Ascending aorta (tissue), 2 donors: Measurements from ENCODE around the gene HOXC12. TPM values are rescaled to one million over a fixed set of nuclear protein-coding genes. Genes with fewer than 3 reads are reported as not detected.

Experiments
- DNase-seq, 2 donors: peaks; one replicate each; pipeline ENCODE4 v3.0.0-alpha.2; 2019; ENCODE audit warnings: low spot score in 2 of 2
- H3K27ac ChIP-seq, 2 donors: fragments of 200-600 bp; sonication (generic); one replicate each; pipeline ENCODE4 v1.5.1; 2016 to 2017; ENCODE audit warnings: mild to moderate bottlenecking in 1 of 2
- H3K27me3 ChIP-seq: fragments of 200-600 bp; sonication (generic); one replicate; pipeline ENCODE4 v1.5.1; 2017
- H3K36me3 ChIP-seq, 2 donors: fragments of 200-600 bp; sonication (generic); one replicate each; pipeline ENCODE4 v1.5.1; 2016
- H3K4me1 ChIP-seq, 2 donors: fragments of 200-600 bp; sonication (generic); one replicate each; pipeline ENCODE4 v1.5.1; 2016 to 2017; ENCODE audit warnings: mild to moderate bottlenecking in 1 of 2
- H3K4me3 ChIP-seq, 2 donors: fragments of 200-600 bp; sonication (generic); one replicate each; pipeline ENCODE4 v1.5.1; 2016 to 2017; ENCODE audit warnings: mild to moderate bottlenecking in 1 of 2
- H3K9me3 ChIP-seq, 2 donors: fragments of 200-600 bp; sonication (generic); one replicate each; pipeline ENCODE4 v1.5.1; 2016
- intact Hi-C: fragments of 100-400 bp; cut with DNase I; formaldehyde crosslinking; loops from one replicate; pipeline ENCODE4 v1.15.1; 2023
- total RNA-seq: library from RNA; depleted of rRNA; stranded (reverse); fragments of >200 nt; gene quantifications from one replicate; pipeline ENCODE4 v1.1.0, GENCODE V29; 2016
- TF ChIP-seq, protein P1 (sequence below), 3 experiments: fragments of 200-600 bp in 2 of 3; fragments of 450-650 bp in 1 of 3; sonication (generic) in 2 of 3; IDR thresholded peaks; one replicate each; pipeline ENCODE4 v1.5.1; 2016 to 2019; ENCODE audit warnings: antibody characterized with exemption in 3 of 3, mild to moderate bottlenecking in 1 of 3, moderate library complexity in 1 of 3

HOXC12 gene
- total RNA-seq, 1 donor from 2014 or later: not detected

DNA sequence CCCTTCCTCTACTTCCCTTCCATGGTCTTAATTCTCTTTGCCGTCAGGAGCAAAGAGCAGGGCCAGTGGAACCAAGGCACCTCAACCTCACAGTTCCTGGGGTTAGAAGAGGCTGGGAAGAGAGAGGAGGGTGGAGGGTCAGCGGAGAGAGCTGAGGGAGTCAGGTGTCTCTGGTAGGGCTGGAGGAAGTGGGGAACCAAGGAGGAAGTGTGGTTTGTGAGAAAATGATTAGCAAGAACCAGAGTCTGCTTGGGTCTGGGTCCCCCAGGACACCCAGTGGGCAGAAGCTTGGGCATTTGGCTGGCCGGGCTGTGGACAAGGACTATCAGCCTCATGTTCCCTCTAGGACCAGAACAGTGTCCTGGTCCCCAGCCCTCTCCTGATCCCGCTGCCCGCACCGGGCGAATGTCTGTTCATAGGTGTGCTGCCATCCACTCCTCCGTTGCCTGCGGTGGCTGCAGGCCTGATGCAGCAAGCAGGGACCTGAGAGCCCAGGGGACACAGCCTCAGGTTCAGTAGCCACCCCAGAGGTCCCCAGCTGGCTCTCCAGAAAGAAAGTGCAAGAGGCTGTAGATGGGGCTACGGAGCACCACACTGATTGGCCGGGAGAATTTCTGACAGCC is 2.3 kb downstream of the HOXC12 start:
- Histone ChIP-seq H3K27ac (no peak overlapping the region), H3K9me3 (no peaks in the 10 kb centered on the region), H3K4me3 (no peak overlapping the region), H3K36me3 (no peaks in the 10 kb centered on the region), H3K4me1 (no peaks in the 10 kb centered on the region), H3K27me3 (peaks cover 83% of the 10 kb centered on the region)
- TF ChIP-seq, protein P1, sequence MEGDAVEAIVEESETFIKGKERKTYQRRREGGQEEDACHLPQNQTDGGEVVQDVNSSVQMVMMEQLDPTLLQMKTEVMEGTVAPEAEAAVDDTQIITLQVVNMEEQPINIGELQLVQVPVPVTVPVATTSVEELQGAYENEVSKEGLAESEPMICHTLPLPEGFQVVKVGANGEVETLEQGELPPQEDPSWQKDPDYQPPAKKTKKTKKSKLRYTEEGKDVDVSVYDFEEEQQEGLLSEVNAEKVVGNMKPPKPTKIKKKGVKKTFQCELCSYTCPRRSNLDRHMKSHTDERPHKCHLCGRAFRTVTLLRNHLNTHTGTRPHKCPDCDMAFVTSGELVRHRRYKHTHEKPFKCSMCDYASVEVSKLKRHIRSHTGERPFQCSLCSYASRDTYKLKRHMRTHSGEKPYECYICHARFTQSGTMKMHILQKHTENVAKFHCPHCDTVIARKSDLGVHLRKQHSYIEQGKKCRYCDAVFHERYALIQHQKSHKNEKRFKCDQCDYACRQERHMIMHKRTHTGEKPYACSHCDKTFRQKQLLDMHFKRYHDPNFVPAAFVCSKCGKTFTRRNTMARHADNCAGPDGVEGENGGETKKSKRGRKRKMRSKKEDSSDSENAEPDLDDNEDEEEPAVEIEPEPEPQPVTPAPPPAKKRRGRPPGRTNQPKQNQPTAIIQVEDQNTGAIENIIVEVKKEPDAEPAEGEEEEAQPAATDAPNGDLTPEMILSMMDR (IDR thresholded peaks at IDR 0.05): no peak
- intact Hi-C loops: no loop called here
- no peak for DNase-seq

GRCh38 chr12:53958128-53958527 is 3.4 kb downstream of the HOXC12 start:
- H3K27me3 ChIP-seq: peaks cover 75% of the 10 kb centered on the region
- intact Hi-C loops: no loop called here
- no peak overlapping the region for H3K4me3 ChIP-seq
- no peaks in the 10 kb centered on the region for H3K4me1 ChIP-seq
- DNase-seq: no peak
- H3K9me3 ChIP-seq: no peaks in the 10 kb centered on the region
- no peak overlapping the region for H3K27ac ChIP-seq
- TF ChIP-seq, protein P1 (IDR thresholded peaks at IDR 0.05): no peak
- no peaks in the 10 kb centered on the region for H3K36me3 ChIP-seq

GRCh38 chr12:53959314-53959713 is 4.6 kb downstream of the HOXC12 start:
- H3K27ac ChIP-seq: no peak overlapping the region
- intact Hi-C loops: no loop called here
- H3K27me3 ChIP-seq: peaks cover 74% of the 10 kb centered on the region
- no peaks in the 10 kb centered on the region for H3K4me1 ChIP-seq
- no peak for DNase-seq
- TF ChIP-seq, protein P1 (IDR thresholded peaks at IDR 0.05): no peak
- H3K36me3 ChIP-seq: no peaks in the 10 kb centered on the region
- no peaks in the 10 kb centered on the region for H3K9me3 ChIP-seq
- H3K4me3 ChIP-seq: no peak overlapping the region

DNA sequence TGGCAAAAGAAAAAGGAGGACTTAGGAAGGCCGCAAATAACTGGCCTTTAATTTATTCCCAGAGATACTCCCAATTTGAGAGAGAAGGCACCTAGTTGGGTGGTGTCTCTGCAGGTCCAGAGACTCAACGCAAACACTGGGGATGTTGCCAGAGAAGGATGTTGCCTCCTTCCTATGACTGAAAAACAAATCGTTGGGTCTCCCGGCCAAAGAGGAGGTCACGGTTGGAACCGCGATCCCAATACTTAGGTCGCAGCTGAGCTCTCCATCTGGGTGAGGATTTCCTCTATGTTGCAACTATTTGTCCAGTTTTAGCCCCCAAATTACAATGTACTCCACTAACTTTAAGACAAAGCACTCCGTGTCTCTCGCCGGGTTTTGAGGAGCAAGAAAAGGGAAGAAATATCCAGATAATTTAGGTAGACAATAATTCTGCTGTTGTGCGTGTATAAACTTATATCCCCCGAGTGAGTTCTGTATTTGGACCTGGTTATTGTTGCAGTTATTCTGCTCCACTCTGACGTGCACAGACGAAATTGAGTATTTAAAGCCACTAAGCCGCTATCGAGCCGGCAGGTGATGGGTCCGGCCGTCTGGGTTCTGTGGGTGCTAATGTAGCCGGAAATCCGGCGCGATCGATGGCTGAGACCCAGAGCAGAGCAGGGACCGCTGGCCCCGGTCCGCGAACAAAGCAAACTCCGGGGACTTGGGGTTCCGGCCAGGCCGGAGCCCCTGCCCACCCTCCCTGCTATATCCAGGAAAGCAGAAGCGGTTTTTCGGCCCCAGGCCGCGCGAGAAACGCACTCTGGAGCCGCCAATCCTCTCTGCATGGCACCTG is 5.7 kb downstream of the HOXC12 start:
- no peak for DNase-seq
- Histone ChIP-seq H3K36me3 (no peaks in the 10 kb centered on the region), H3K4me3 (no peak overlapping the region), H3K27me3 (peaks cover 65% of the 10 kb centered on the region), H3K9me3 (no peaks in the 10 kb centered on the region), H3K27ac (no peak overlapping the region), H3K4me1 (peaks cover 0 to 2% of the 10 kb centered on the region in 2 donors)
- intact Hi-C loops: no loop called here
- TF ChIP-seq, protein P1 (IDR thresholded peaks at IDR 0.05): no peak

DNA sequence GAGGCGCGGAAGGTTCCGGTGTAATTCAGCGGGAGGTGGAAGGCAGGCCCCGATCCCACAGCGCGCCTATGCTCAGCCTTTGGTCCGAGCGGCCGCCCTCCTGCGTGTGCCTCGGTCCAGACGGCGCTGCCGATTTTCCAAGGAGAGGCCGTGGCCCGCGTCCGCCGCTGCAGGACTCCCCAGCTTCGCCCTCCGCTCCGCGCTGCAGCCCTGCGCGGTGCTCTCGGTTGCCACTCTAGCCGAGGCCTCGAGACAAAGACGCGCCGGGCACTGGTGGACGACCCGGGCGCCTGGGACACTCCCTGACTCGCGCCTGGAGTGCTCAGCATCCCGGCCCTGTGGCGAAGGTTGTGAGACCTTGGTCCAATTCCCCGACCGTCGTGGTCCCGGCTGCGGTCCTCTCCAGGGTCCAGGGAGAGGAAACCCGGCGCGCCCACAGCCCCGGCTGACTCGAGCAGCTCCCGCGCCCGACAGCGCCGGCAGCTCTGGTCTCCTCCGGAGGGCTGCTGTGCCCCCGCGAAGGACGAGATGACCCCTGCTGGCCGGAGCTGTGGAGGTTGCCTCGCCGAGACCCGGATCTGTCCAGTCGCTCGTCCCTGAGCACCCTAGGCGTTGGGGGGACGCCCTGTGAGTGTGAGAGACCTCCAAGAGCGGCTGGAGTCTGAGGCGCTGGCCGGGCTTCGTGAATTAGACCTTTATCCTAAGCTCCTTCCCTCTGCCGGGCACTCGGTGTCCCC is 6.5 kb downstream of the HOXC12 start:
- H3K9me3 ChIP-seq: no peaks in the 10 kb centered on the region
- H3K4me3 ChIP-seq: no peak overlapping the region
- peaks cover 0 to 2% of the 10 kb centered on the region in 2 donors for H3K4me1 ChIP-seq
- H3K27me3 ChIP-seq: peaks cover 60% of the 10 kb centered on the region
- H3K27ac ChIP-seq: no peak overlapping the region
- TF ChIP-seq, protein P1 (IDR thresholded peaks at IDR 0.05): no peak
- H3K36me3 ChIP-seq: no peaks in the 10 kb centered on the region
- intact Hi-C loops: no loop called here
- no peak for DNase-seq
